A549 (cell line): ENCODE data around the gene PNPLA6. TPM values are rescaled to one million over a fixed set of nuclear protein-coding genes. Genes with fewer than 3 reads are reported as not detected.
"Not testable (repeated sequence)": the region's sequence is repeated elsewhere in the genome, so short reads cannot be mapped to it uniquely, and the experiment has no call there.

Experiments
- ATAC-seq, 2 experiments: fragments of 200-7000 bp in 1 of 2; fragments of >200 bp in 1 of 2; cut with Nextera tagmentation in 1 of 2; cut with Tn5 transposase in 1 of 2; 3 replicates each; pipeline versions ENCODE4 v1.8.0 to v1.9.1; 2018 to 2020; ENCODE audit warnings: mild to moderate bottlenecking in 1 of 2, moderate library complexity in 1 of 2
- CTCF ChIA-PET: fragments of 300-600 bp; sonication (Branson Sonifier 250); formaldehyde crosslinking; extraction: SDS; loops from one replicate; lab custom pipeline; 2021; ENCODE audit warnings: antibody characterized with exemption, inconsistent platforms; lab: Yijun Ruan, JAX
- POLR2A ChIA-PET: fragments of 350-600 bp; formaldehyde crosslinking; extraction: SDS; loops from one replicate; lab custom pipeline; 2021; ENCODE audit warnings: antibody characterized with exemption, inconsistent platforms; lab: Yijun Ruan, JAX
- DNase-seq, 2 experiments: peaks; one replicate each; pipeline versions ENCODE4 v3.0.0 to v3.0.0-alpha.2; 2011 to 2016; ENCODE audit warnings: low read depth in 1 of 2, low spot score in 1 of 2
- FAIRE-seq: peaks from 2 replicates; lab custom pipeline; 2011; peaks lifted over from hg19 to GRCh38; lab: Jason Lieb, UNC
- H3K27ac ChIP-seq, 2 experiments: fragments of >200 bp; sonication (Bioruptor Twin); formaldehyde crosslinking; 3 replicates each; pipeline ENCODE4 v1.5.1; 2016 to 2017
- H3K4me1 ChIP-seq: fragments of >200 bp; sonication (Bioruptor Twin); formaldehyde crosslinking; 3 replicates; pipeline ENCODE4 v1.6.1; 2016
- H3K4me2 ChIP-seq: fragments of >200 bp; sonication (Bioruptor Twin); formaldehyde crosslinking; 3 replicates; pipeline ENCODE4 v1.6.1; 2016
- H3K4me3 ChIP-seq: fragments of >200 bp; sonication (Bioruptor Twin); formaldehyde crosslinking; 3 replicates; pipeline ENCODE4 v1.5.1; 2016
- H3K9me3 ChIP-seq: fragments of >200 bp; sonication (Bioruptor Twin); formaldehyde crosslinking; 3 replicates; pipeline ENCODE4 v1.6.1; 2016
- CEBPB ChIP-seq, 2 experiments: fragments of >200 bp in 1 of 2; sonication (Bioruptor Twin) in 1 of 2; formaldehyde crosslinking in 1 of 2; IDR thresholded peaks; 2 replicates each; pipeline ENCODE4 v1.6.1; 2012 to 2016
- EHF ChIP-seq: fragments of 250-450 bp; sonication (Bioruptor Pico); IDR thresholded peaks from 2 replicates; pipeline ENCODE4 v1.5.0; 2020; ENCODE audit warnings: mild to moderate bottlenecking
- EHMT2 ChIP-seq: fragments of 200-600 bp; sonication (generic); IDR thresholded peaks from 2 replicates; pipeline ENCODE4 v1.6.1; 2016; ENCODE audit warnings: antibody characterized with exemption, low read depth, mild to moderate bottlenecking, moderate library complexity
- FOSB ChIP-seq: fragments of 250-450 bp; sonication (Bioruptor Pico); IDR thresholded peaks from 2 replicates; pipeline ENCODE4 v1.5.0; 2020; ENCODE audit warnings: mild to moderate bottlenecking, moderate library complexity
- HDAC2 ChIP-seq: fragments of 200-600 bp; sonication (generic); IDR thresholded peaks from 2 replicates; pipeline ENCODE4 v1.6.1; 2016
- HOXB5 ChIP-seq: fragments of 250-450 bp; sonication (Bioruptor Pico); IDR thresholded peaks from 2 replicates; pipeline ENCODE4 v1.5.0; 2020; ENCODE audit warnings: mild to moderate bottlenecking, moderate library complexity
- JUN ChIP-seq, 2 experiments: fragments of >200 bp; sonication (Bioruptor Twin); formaldehyde crosslinking; IDR thresholded peaks; 2 replicates in 1 of 2; 3 replicates in 1 of 2; pipeline ENCODE4 v1.6.1; 2016 to 2017
- JUNB ChIP-seq: fragments of >200 bp; sonication (Bioruptor Twin); formaldehyde crosslinking; IDR thresholded peaks from 2 replicates; pipeline ENCODE4 v1.6.1; 2016
- MAFK ChIP-seq: fragments of 450-650 bp; IDR thresholded peaks from 2 replicates; pipeline ENCODE4 v1.6.1; 2014; ENCODE audit not compliant: partially characterized antibody
- MAZ ChIP-seq: fragments of 150-350 bp; IDR thresholded peaks from 2 replicates; pipeline ENCODE4 v1.6.1; 2014; ENCODE audit warnings: antibody characterized with exemption, low read depth, low read length, borderline replicate concordance
- POLR2A ChIP-seq: IDR thresholded peaks from 2 replicates; pipeline ENCODE4 v1.6.1; 2012; ENCODE audit warnings: mild to moderate bottlenecking, low read length
- POLR2AphosphoS2 ChIP-seq: conservative IDR thresholded peaks from 2 replicates; pipeline ENCODE4 v1.6.1; 2012; ENCODE audit warnings: low read length, improper control_type of control experiment, inconsistent platforms
- RCOR1 ChIP-seq: fragments of 150-350 bp; IDR thresholded peaks from 2 replicates; pipeline ENCODE4 v1.6.1; 2014; ENCODE audit warnings: antibody characterized with exemption, low read length, low read depth
- RNF2 ChIP-seq: fragments of 200-600 bp; sonication (generic); IDR thresholded peaks from 2 replicates; pipeline ENCODE4 v1.6.1; 2016; ENCODE audit warnings: low read depth, mild to moderate bottlenecking, antibody characterized with exemption, moderate library complexity, borderline replicate concordance
- SREBF2 ChIP-seq: fragments of 450-650 bp; IDR thresholded peaks from 2 replicates; pipeline ENCODE4 v1.6.1; 2014; ENCODE audit warnings: mild to moderate bottlenecking, moderate library complexity
- ZNF302 ChIP-seq: fragments of 250-450 bp; sonication (Bioruptor Pico); IDR thresholded peaks from 2 replicates; pipeline ENCODE4 v1.9.0; 2021; ENCODE audit warnings: inconsistent platforms, mild to moderate bottlenecking, moderate library complexity
- ZSCAN20 ChIP-seq: fragments of 250-450 bp; sonication (Bioruptor Pico); IDR thresholded peaks from 2 replicates; pipeline ENCODE4 v1.8.0; 2022; ENCODE audit warnings: mild to moderate bottlenecking, moderate library complexity
- WGBS: methylation state at CpG from one replicate; pipeline ENCODE4 v1.1.6; 2017; ENCODE audit errors: missing lambda C conversion rate; 5-methylcytosine and 5-hydroxymethylcytosine counted together
- polyA plus RNA-seq, 4 experiments: library from polyadenylated mRNA; depleted of rRNA in 3 of 4; stranded (reverse); fragments of >200 nt; fragmentation: RNase III in 1 of 4; extraction: RNeasy Plus Mini Kit Qiagen cat#74134 plus additional on column Dnase treatment in 1 of 4; gene quantifications; 2 replicates in 3 of 4; 3 replicates in 1 of 4; pipeline ENCODE4 v1.2.3, GENCODE V29; 2011 to 2017
- TF ChIP-seq, protein P1 (sequence below): fragments of 200-600 bp; sonication (generic); IDR thresholded peaks from 2 replicates; pipeline ENCODE4 v1.6.1; 2016; ENCODE audit warnings: antibody characterized with exemption, mild to moderate bottlenecking, moderate library complexity
- TF ChIP-seq, protein P2 (sequence below): IDR thresholded peaks from 2 replicates; pipeline ENCODE4 v1.6.1; 2012; ENCODE audit warnings: low read depth, borderline replicate concordance
- TF ChIP-seq, protein P3 (sequence below): fragments of 250-450 bp; sonication (Bioruptor Pico); IDR thresholded peaks from 2 replicates; pipeline ENCODE4 v1.5.0; 2020; ENCODE audit warnings: low read depth, mild to moderate bottlenecking, moderate library complexity
- TF ChIP-seq, protein P4 (sequence below): IDR thresholded peaks from 2 replicates; pipeline ENCODE4 v1.6.1; 2012

The PNPLA6 gene
- polyA plus RNA-seq, 2 of the 4 experiments (the other 2 are of a cell fraction) = 17.0 to 58.1 TPM

DNA sequence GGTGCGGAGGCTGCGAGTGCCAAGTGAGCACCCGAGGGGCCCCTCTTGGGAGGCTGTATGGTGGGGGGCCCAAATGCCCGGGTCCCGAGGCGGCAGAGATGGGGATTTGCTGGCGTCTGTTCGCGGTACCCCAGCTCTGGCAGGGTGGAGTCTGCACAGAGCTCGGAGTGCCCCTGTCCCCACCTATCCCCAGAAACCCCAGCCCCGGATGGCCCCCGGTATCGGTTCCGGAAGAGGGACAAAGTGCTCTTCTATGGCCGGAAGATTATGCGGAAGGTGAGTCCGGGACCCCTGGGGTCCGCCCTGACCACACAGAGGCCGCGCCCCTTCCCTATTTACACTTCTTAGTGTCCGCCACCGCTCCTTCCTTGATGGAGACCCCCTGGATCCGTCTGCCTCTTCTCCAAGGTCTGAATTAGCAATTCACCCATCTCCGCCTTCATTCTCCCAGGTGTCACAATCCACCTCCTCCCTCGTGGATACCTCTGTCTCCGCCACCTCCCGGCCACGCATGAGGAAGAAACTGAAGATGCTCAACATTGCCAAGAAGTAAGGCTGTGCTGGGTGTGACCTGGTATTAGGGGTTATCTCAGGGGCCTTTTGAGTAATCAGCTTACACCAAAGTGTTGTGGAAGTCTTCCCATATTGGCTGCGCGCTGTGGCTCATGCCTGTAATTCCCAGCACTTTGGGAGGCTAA is 630 bp downstream of the PNPLA6 start:
- H3K4me2 ChIP-seq = peak overlapping the region; percentile 84
- CTCF ChIA-PET = interaction anchor here (0.6 to 0.7 kb wide), 2 partner anchors 10 to 1109 kb away, joined by 3 to 4 read pairs; no protein-coding TSS in a partner anchor
- H3K9me3 ChIP-seq = no peaks in the 10 kb centered on the region
- TF ChIP-seq MAFK (no peak), POLR2A (no peak), HDAC2 (no peak), MAZ (no peak), JUNB (no peak), FOSB (CRISPR knock-in tag) (no peak)
- TF ChIP-seq, protein P1, sequence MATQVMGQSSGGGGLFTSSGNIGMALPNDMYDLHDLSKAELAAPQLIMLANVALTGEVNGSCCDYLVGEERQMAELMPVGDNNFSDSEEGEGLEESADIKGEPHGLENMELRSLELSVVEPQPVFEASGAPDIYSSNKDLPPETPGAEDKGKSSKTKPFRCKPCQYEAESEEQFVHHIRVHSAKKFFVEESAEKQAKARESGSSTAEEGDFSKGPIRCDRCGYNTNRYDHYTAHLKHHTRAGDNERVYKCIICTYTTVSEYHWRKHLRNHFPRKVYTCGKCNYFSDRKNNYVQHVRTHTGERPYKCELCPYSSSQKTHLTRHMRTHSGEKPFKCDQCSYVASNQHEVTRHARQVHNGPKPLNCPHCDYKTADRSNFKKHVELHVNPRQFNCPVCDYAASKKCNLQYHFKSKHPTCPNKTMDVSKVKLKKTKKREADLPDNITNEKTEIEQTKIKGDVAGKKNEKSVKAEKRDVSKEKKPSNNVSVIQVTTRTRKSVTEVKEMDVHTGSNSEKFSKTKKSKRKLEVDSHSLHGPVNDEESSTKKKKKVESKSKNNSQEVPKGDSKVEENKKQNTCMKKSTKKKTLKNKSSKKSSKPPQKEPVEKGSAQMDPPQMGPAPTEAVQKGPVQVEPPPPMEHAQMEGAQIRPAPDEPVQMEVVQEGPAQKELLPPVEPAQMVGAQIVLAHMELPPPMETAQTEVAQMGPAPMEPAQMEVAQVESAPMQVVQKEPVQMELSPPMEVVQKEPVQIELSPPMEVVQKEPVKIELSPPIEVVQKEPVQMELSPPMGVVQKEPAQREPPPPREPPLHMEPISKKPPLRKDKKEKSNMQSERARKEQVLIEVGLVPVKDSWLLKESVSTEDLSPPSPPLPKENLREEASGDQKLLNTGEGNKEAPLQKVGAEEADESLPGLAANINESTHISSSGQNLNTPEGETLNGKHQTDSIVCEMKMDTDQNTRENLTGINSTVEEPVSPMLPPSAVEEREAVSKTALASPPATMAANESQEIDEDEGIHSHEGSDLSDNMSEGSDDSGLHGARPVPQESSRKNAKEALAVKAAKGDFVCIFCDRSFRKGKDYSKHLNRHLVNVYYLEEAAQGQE = no peak
- TF ChIP-seq, protein P2, sequence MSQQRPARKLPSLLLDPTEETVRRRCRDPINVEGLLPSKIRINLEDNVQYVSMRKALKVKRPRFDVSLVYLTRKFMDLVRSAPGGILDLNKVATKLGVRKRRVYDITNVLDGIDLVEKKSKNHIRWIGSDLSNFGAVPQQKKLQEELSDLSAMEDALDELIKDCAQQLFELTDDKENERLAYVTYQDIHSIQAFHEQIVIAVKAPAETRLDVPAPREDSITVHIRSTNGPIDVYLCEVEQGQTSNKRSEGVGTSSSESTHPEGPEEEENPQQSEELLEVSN = no peak
- TF ChIP-seq, protein P3, sequence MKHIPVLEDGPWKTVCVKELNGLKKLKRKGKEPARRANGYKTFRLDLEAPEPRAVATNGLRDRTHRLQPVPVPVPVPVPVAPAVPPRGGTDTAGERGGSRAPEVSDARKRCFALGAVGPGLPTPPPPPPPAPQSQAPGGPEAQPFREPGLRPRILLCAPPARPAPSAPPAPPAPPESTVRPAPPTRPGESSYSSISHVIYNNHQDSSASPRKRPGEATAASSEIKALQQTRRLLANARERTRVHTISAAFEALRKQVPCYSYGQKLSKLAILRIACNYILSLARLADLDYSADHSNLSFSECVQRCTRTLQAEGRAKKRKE (CRISPR knock-in tag) = no peak
- TF ChIP-seq, protein P4, sequence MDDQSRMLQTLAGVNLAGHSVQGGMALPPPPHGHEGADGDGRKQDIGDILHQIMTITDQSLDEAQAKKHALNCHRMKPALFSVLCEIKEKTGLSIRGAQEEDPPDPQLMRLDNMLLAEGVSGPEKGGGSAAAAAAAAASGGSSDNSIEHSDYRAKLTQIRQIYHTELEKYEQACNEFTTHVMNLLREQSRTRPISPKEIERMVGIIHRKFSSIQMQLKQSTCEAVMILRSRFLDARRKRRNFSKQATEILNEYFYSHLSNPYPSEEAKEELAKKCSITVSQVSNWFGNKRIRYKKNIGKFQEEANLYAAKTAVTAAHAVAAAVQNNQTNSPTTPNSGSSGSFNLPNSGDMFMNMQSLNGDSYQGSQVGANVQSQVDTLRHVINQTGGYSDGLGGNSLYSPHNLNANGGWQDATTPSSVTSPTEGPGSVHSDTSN = no peak
- TF ChIP-seq, all 56 proteins: peak for 0
- peak overlapping the region; percentile 89 for H3K4me3 ChIP-seq
- peaks cover 11% of the 10 kb centered on the region; the same call in 2 of the 3 replicates for H3K4me1 ChIP-seq
- 64% methylated on average over 21 of the region's 30 CpGs for WGBS
- POLR2A ChIA-PET = no interaction called here
- no peak for ATAC-seq
- DNase-seq = no peak
- FAIRE-seq = no peak
- H3K27ac ChIP-seq = peak overlapping the region; percentile 91 to 95

DNA sequence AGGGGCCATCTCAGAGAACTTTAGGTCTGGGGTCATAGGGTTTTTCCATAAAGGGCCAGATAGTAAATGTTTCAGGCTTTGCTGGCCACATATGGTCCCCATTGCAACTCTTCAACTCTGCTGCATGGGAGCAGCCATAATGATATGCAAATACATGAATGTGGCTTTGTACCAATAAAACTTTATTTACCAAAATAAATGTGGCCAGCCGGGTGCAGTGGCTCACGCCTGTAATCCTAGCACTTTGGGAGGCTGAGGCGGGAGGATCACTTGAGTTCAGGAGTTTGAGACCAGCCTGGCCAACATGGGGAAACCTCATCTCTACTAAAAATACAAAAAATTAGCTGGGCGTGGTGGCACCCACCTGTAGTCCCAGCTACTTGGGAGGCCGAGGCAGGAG is 3.5 kb downstream of the PNPLA6 start:
- H3K9me3 ChIP-seq, H3K4me1 ChIP-seq, H3K4me3 ChIP-seq, FAIRE-seq, H3K4me2 ChIP-seq, DNase-seq, H3K27ac ChIP-seq, ATAC-seq, CTCF ChIA-PET: not testable (repeated sequence)
- POLR2A ChIA-PET = interaction anchor here (0.6 to 0.7 kb wide), 2 partner anchors 15 to 328 kb away, joined by 4 to 9 read pairs; no protein-coding TSS in a partner anchor
- 98% methylated on average over 5 of the region's 5 CpGs for WGBS

DNA sequence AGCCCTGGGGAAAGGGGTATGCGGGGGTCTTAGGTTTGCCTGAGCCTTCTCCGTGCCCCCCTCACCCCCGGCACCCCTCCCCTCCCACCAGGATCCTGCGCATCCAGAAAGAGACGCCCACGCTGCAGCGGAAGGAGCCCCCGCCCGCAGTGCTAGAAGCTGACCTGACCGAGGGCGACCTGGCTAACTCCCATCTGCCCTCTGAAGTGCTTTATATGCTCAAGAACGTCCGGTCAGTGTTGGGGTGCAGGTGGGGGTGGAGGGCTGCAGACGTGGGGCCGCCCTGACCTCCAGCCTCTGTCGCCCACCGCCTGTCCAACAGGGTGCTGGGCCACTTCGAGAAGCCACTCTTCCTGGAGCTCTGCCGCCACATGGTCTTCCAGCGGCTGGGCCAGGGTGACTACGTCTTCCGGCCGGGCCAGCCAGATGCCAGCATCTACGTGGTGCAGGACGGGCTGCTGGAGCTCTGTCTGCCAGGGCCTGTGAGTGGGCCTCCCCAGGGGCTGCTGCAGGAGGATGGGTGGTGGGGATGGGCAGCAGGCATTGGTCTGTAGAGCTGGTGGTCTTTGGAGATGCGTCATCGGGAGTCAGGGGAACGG is 4.4 kb downstream of the PNPLA6 start:
- POLR2A ChIA-PET = no interaction called here
- H3K9me3 ChIP-seq = no peaks in the 10 kb centered on the region
- H3K4me1 ChIP-seq = peaks cover 5% of the 10 kb centered on the region; the same call in 1 of the 3 replicates
- TF ChIP-seq SREBF2 (no peak), ZSCAN20 (no peak), RNF2 (no peak), RCOR1 (no peak), HOXB5 (CRISPR knock-in tag) (no peak), EHMT2 (no peak), ZNF302 (CRISPR knock-in tag) (no peak), POLR2AphosphoS2 (no peak), HDAC2 (no peak), CEBPB (IDR thresholded peaks at IDR 0.05) (no peak), EHF (CRISPR knock-in tag) (no peak), JUN (IDR thresholded peaks at IDR 0.05) (no peak)
- TF ChIP-seq, protein P3 (CRISPR knock-in tag) = no peak
- H3K4me3 ChIP-seq = no peak overlapping the region
- DNase-seq (no peak), ATAC-seq (no peak), FAIRE-seq (no peak)
- WGBS = 97% methylated on average over 19 of the region's 28 CpGs
- H3K27ac ChIP-seq = no peak overlapping the region
- H3K4me2 ChIP-seq = no peak overlapping the region
- CTCF ChIA-PET = interaction anchor here (2.1 kb wide), 1 partner anchor 28 kb away, joined by 10 read pairs; no protein-coding TSS in a partner anchor
